Measurements from ENCODE around the gene OBP2A.
"Not testable (repeated sequence)": the region's sequence is repeated elsewhere in the genome, so short reads cannot be mapped to it uniquely, and the experiment has no call there.

The OBP2A gene

GRCh38 chr9:135547756-135548736 is 2.1 kb downstream of the OBP2A start:
- no peak for DNase-seq (ENCODE audit: low read depth)

GRCh38 chr9:135549478-135550343 is 3.8 kb downstream of the OBP2A start:
- DNase-seq (ENCODE audit: low read depth); H3K4me3 ChIP-seq (ENCODE audit: low read depth, low read length): not testable (repeated sequence)

More at GRCh38 chr9:135547756-135548736, 2.1 kb downstream of the OBP2A start:
- no peak overlapping the region for H3K4me3 ChIP-seq (ENCODE audit: low read depth, low read length)

- no peak for DNase-seq (ENCODE audit: low read depth)
- no peak overlapping the region for H3K4me3 ChIP-seq (ENCODE audit: low read depth, low read length)
Measured at GRCh38 chr9:135550344-135550918, 4.5 kb downstream of the OBP2A start.

GRCh38 chr9:135551031-135551430 is 5.1 kb downstream of the OBP2A start:
- no peak overlapping the region for H3K4me3 ChIP-seq (ENCODE audit: low read depth, low read length)
- DNase-seq (ENCODE audit: low read depth) = no peak

GRCh38 chr9:135551456-135551855 is 5.5 kb downstream of the OBP2A start:
- H3K4me3 ChIP-seq (ENCODE audit: low read depth, low read length) = no peak overlapping the region
- no peak for DNase-seq (ENCODE audit: low read depth)

GRCh38 chr9:135552021-135552697 is 6.2 kb downstream of the OBP2A start:
- H3K4me3 ChIP-seq (ENCODE audit: low read depth, low read length) = no peak overlapping the region
- no peak for DNase-seq (ENCODE audit: low read depth)

GRCh38 chr9:135552698-135553171 is 6.8 kb downstream of the OBP2A start:
- DNase-seq (ENCODE audit: low read depth) = no peak
- H3K4me3 ChIP-seq (ENCODE audit: low read depth, low read length) = no peak overlapping the region

GRCh38 chr9:135554718-135555117 is 8.8 kb downstream of the OBP2A start:
- no peak overlapping the region for H3K4me3 ChIP-seq (ENCODE audit: low read depth, low read length)
- no peak for DNase-seq (ENCODE audit: low read depth)

- DNase-seq (ENCODE audit: low read depth) = no peak
Measured at GRCh38 chr9:135555203-135555602, 9.3 kb downstream of the OBP2A start.

GRCh38 chr9:135555910-135556309 is 10.0 kb downstream of the OBP2A start:
- no peak overlapping the region for H3K4me3 ChIP-seq (ENCODE audit: low read depth, low read length)
- no peak for DNase-seq (ENCODE audit: low read depth)

More at GRCh38 chr9:135555203-135555602, 9.3 kb downstream of the OBP2A start:
- H3K4me3 ChIP-seq (ENCODE audit: low read depth, low read length) = no peak overlapping the region

GRCh38 chr9:135559606-135560005 is 13.7 kb downstream of the OBP2A start:
- no peak for DNase-seq (ENCODE audit: low read depth)
- H3K4me3 ChIP-seq (ENCODE audit: low read depth, low read length) = no peak overlapping the region

GRCh38 chr9:135561391-135562234 is 15.7 kb downstream of the OBP2A start, which contains the start of gene PAEP:
Gene PAEP (plus strand): TSS chr9:135561756.
- H3K4me3 ChIP-seq (ENCODE audit: low read depth, low read length) = no peak within 1 kb of the TSS
- DNase-seq (ENCODE audit: low read depth) = no peak

GRCh38 chr9:135562235-135562745 is 16.4 kb downstream of the OBP2A start:
- H3K4me3 ChIP-seq (ENCODE audit: low read depth, low read length) = no peak overlapping the region
- DNase-seq (ENCODE audit: low read depth) = no peak

GRCh38 chr9:135563039-135563476 is 17.1 kb downstream of the OBP2A start:
- no peak overlapping the region for H3K4me3 ChIP-seq (ENCODE audit: low read depth, low read length)
- no peak for DNase-seq (ENCODE audit: low read depth)

GRCh38 chr9:135563858-135564257 is 17.9 kb downstream of the OBP2A start:
- no peak for DNase-seq (ENCODE audit: low read depth)

GRCh38 chr9:135565141-135565628 is 19.3 kb downstream of the OBP2A start:
- no peak for DNase-seq (ENCODE audit: low read depth)
- H3K4me3 ChIP-seq (ENCODE audit: low read depth, low read length) = no peak overlapping the region

More at GRCh38 chr9:135563858-135564257, 17.9 kb downstream of the OBP2A start:
- no peak overlapping the region for H3K4me3 ChIP-seq (ENCODE audit: low read depth, low read length)

- no peak overlapping the region for H3K4me3 ChIP-seq (ENCODE audit: low read depth, low read length)
- no peak for DNase-seq (ENCODE audit: low read depth)
Measured at GRCh38 chr9:135565636-135566035, 19.7 kb downstream of the OBP2A start.

GRCh38 chr9:135566552-135566951 is 20.6 kb downstream of the OBP2A start:
- DNase-seq (ENCODE audit: low read depth) = no peak

More at GRCh38 chr9:135566552-135566951, 20.6 kb downstream of the OBP2A start:
- no peak overlapping the region for H3K4me3 ChIP-seq (ENCODE audit: low read depth, low read length)
